IgD-negative memory B cell (primary cell): ENCODE measurements around the gene CES3. TPM values are rescaled to one million over a fixed set of nuclear protein-coding genes. Genes with fewer than 3 reads are reported as not detected.
"Not testable (repeated sequence)": the region's sequence is repeated elsewhere in the genome, so short reads cannot be mapped to it uniquely, and the experiment has no call there.

Experiments used
- H3K27ac Mint-ChIP-seq, 3 donors: one replicate each; pipeline ENCODE4 v1.8.0; 2020 to 2022; ENCODE audit warnings: mild to moderate bottlenecking in 3 of 3, mixed read lengths in 3 of 3, moderate library complexity in 1 of 3
- H3K27me3 Mint-ChIP-seq: one replicate; pipeline ENCODE4 v1.8.0; 2021; ENCODE audit warnings: mixed read lengths
- H3K36me3 Mint-ChIP-seq: one replicate; pipeline ENCODE4 v1.8.0; 2020; ENCODE audit warnings: mild to moderate bottlenecking, mixed read lengths
- H3K4me1 Mint-ChIP-seq, 3 donors: one replicate each; pipeline ENCODE4 v1.8.0; 2020 to 2022; ENCODE audit warnings: mixed read lengths in 3 of 3, mild to moderate bottlenecking in 1 of 3
- H3K4me3 Mint-ChIP-seq, 4 donors: one replicate each; pipeline ENCODE4 v1.8.0; 2020 to 2022; ENCODE audit warnings: mild to moderate bottlenecking in 4 of 4, mixed read lengths in 4 of 4, moderate library complexity in 3 of 4
- H3K9me3 Mint-ChIP-seq, 3 donors: one replicate each; pipeline ENCODE4 v1.8.0; 2020 to 2021; ENCODE audit warnings: mixed read lengths in 3 of 3, mild to moderate bottlenecking in 1 of 3
- polyA plus RNA-seq: library from polyadenylated mRNA; unstranded; fragments of 300-500 nt; fragmentation: Illumina TruSeq; gene quantifications from one replicate; pipeline ENCODE4 v1.2.3, GENCODE V29; 2021

Gene CES3
- polyA plus RNA-seq, 1 donor from 2014 or later, result 0.35 TPM

DNA sequence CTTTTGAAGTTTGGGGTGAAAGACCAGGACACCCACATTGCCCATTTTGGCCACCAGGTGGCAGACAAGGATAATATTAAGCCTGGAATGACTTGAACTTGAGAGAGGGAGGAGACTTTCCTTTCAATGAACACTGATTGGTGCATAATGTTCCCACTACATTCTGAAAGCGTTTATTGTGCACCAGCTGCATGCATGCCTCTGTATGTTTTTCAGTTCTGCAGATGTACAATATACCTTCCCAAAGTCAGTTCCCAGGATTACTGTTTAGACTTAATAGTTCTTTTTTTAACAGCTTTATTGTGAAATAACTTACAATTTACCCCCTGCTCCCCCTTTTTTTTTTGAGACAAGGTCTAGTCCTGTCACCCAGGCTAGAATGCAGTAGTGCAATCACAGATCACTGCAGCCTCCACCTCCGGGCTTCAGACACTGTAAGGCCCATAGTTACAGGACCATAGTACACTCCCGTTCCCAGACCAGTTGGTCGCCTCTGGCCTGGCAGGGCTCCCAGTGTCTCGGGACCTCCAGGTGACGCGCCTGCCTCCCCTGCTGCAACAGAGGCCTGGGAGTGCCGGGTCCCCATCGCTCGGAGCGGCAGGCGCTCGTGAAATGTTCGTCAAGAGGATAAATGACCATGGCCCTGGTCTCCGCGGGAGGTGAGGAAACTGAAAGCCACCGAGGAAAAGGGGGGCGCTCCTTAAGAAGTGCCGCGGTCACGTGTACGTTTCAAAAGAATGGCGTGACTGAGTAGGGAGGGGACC, 13.6 kb upstream of the CES3 start:
- peak overlapping the region; percentile 72 to 96 (median 84) for H3K4me3 Mint-ChIP-seq
- peak overlapping the region in 1 of 3 donors; percentile 8 for H3K27ac Mint-ChIP-seq
- H3K27me3 Mint-ChIP-seq, result peaks cover 38% of the 10 kb centered on the region

DNA sequence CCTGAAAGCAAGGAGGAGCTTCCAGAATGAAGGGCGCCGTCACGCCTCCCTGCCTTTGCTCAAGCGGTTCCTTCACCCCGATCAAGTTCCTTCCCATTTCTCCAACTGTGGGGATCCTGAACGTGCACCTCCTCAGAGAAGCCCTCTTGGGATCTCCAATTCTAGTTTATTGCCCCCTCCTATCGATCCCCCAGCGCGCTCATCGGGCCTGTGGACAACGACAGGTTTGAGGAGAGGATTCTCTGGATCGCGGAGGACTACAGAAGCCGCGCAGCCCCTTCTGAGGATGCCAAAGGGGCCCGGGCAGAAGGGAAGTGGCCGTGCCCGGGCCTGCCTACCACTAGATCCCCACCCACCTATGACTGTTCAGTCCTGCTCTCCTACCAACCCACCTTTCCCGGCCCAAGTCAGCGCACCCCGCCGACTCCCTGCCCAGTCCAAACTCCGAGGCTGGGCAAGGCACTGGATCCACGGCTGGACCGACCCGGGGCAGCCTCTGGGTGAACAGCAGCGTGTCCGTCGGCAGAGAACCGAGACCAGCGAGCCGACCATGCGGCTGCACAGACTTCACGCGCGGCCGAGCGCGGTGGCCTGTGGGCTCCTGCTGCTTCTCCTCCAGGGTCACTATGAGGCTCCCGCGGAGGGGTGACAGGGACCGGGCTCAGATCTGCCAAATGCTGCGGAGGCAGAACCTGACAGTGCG, 12.8 kb upstream of the CES3 start:
- H3K36me3 Mint-ChIP-seq, result peaks cover 1% of the 10 kb centered on the region
- H3K27me3 Mint-ChIP-seq, result peaks cover 38% of the 10 kb centered on the region
- peaks cover 0 to 7% (median 3%) of the 10 kb centered on the region in 3 donors for H3K9me3 Mint-ChIP-seq
- peaks cover 7 to 13% (median 12%) of the 10 kb centered on the region in 3 donors for H3K4me1 Mint-ChIP-seq
- H3K4me3 Mint-ChIP-seq, result peak overlapping the region; percentile 72 to 96 (median 84)
- no peak overlapping the region for H3K27ac Mint-ChIP-seq

More for the DNA sequence above, 13.6 kb upstream of the CES3 start:
- Mint-ChIP-seq H3K36me3 (peaks cover 1% of the 10 kb centered on the region), H3K4me1 (peaks cover 7 to 13% (median 12%) of the 10 kb centered on the region in 3 donors), H3K9me3 (peaks cover 0 to 7% (median 3%) of the 10 kb centered on the region in 3 donors)

DNA sequence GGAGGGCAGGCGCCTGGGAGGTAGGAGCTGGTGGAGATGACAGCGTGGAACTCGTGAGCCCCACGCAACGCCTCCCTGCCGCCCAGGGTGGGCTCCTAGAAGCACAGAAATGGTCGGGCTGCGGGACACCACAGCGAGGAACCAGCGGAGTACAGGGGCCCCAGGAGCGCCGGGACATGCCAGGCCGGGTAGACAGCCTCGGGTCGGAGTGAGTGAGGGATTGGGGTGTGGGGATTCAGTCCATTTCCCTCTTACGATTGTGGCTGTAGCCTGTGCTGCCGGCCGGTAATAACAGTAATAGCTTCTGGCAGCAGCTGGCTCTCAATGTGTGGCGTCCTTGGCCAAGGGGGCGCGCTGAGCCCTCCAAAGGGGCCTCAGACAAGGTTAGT, 12.2 kb upstream of the CES3 start:
- Mint-ChIP-seq H3K4me1 (peaks cover 8 to 13% (median 12%) of the 10 kb centered on the region in 3 donors), H3K9me3 (peaks cover 0 to 7% (median 3%) of the 10 kb centered on the region in 3 donors), H3K36me3 (peaks cover 1% of the 10 kb centered on the region), H3K27ac (peak overlapping the region in 1 of 3 donors; percentile 27), H3K4me3 (peak overlapping the region in 3 of 4 donors; percentile 0 to 83 (median 21)), H3K27me3 (peaks cover 39% of the 10 kb centered on the region)

DNA sequence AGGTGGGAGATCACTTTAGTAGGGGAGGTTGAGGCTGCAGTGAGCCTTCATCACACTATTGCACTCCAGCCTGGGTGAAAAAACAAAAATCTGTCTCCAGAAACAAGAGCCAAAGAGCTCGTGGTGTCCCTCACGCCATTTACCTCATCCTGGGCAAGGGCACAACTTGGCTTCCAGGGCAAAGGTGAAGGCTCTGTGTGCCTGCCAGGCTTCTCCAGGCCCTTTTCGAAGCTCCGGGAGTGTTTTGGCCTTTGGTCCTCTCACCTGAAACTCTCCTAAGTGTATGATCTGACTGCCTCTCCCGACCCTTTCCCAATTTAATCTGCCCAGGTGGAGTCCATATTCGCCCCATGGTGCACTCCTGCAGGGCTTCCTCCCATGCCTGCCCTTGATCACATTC, 11.6 kb upstream of the CES3 start:
- Mint-ChIP-seq H3K27me3 (peaks cover 42% of the 10 kb centered on the region), H3K36me3 (peaks cover 1% of the 10 kb centered on the region), H3K4me3 (peak overlapping the region in 1 of 4 donors; percentile 0), H3K4me1 (peaks cover 11 to 13% (median 12%) of the 10 kb centered on the region in 3 donors), H3K27ac (no peak overlapping the region), H3K9me3 (peaks cover 0 to 7% (median 3%) of the 10 kb centered on the region in 3 donors)

DNA sequence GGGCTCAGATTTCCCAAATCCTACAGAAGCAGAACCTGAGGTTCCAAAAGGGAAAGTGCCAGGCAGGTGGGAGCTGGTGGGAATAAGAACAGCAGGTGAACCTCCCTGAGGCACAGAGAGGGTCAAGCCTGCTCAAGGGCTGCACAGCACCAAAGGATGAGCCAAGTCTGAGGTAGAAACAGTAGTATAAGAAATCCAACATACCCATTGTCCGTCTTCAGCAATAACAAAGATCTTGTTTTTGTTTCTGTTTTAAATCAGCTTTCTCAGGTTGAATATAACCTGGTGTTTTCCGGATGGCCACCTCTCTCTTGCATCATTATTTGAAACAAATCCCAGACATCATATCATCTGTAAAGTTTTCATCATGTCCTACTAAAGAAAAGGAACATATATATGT, 10.6 kb upstream of the CES3 start:
- Mint-ChIP-seq H3K4me1 (peaks cover 11 to 13% (median 12%) of the 10 kb centered on the region in 3 donors), H3K36me3 (peaks cover 1% of the 10 kb centered on the region), H3K9me3 (peaks cover 0 to 7% (median 3%) of the 10 kb centered on the region in 3 donors), H3K4me3 (peak overlapping the region in 1 of 4 donors; percentile 31), H3K27ac (no peak overlapping the region), H3K27me3 (peaks cover 42% of the 10 kb centered on the region)

DNA sequence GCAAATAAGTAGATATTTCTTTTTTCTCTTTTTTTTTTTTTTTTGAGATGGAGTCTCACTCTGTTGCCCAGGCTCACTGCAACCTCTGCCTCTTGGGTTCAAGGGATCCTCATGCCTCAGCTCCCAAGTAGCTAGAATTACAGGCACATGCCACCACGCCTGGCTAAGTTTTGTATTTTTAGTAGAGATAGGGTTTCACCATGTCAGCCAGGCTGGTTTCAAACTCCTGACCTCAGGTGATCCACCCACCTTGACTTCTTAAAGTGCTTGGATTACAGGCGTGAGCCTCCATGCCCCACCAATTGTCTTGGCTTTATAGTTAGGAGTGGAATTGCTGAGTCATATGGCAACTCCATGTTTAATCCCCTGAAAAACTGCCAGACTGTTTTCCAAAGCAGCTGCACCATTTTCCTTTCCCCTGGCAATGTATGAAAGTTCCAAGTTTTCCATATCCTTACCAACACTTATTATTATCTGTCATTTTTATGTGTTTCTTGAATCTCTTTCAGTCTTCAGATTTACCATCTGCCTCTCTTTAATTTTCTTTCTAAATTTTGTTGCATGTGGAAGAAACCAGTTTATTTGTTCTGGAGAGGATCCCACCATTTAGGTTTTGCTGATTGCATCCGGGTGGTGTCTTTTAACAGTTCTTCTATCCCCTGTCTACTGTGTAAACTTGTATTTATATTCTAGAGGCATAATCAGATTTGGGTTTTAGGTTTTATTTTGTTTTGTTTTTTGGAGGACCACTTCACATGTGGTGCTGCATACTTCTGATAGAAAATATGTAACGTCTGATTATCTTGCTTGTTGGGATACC, 9.9 kb upstream of the CES3 start:
- H3K27me3 Mint-ChIP-seq, result peaks cover 42% of the 10 kb centered on the region
- no peak overlapping the region for H3K27ac Mint-ChIP-seq
- H3K4me1 Mint-ChIP-seq, result peaks cover 11 to 13% (median 12%) of the 10 kb centered on the region in 3 donors
- H3K36me3 Mint-ChIP-seq, result peaks cover 1% of the 10 kb centered on the region
- H3K4me3 Mint-ChIP-seq, result peak overlapping the region in 1 of 4 donors; percentile 16
- peaks cover 0 to 7% (median 3%) of the 10 kb centered on the region in 3 donors for H3K9me3 Mint-ChIP-seq

DNA sequence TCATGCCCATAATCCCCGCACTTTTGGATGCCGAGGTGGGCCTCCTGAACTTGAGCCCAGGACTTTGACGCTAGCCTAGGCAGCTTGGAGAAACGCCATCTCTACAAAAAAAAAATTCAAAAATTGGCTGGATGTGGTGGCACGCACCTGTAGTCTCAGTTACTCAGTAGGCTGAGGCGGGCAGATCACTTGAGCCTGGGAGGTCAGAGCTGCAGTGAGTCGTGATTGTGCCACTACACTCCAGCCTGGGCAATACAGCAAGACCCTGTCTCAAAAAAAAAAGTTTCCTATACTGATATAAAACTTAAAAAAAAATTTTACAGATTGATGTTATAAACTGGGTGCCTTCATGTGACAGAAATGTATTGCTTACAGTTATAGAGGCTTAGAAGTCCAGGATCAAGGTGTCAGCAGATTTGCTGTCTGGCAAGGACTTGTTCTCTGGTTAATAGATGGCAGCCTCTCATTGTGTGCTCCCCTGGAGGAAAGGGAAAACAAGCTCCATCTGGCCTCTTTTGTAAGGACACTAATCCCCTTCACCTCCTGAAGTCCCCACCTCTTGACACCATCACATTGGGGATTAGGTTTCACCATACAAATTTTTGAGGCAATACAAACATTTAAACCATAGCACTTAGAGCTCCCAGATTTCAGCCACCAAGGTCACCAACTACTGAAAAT, 8.5 kb upstream of the CES3 start:
- H3K4me1 Mint-ChIP-seq, result peaks cover 4 to 7% (median 6%) of the 10 kb centered on the region in 3 donors
- H3K36me3 Mint-ChIP-seq, result no peaks in the 10 kb centered on the region
- peaks cover 38% of the 10 kb centered on the region for H3K27me3 Mint-ChIP-seq
- no peak overlapping the region for H3K27ac Mint-ChIP-seq
- peaks cover 0 to 7% (median 3%) of the 10 kb centered on the region in 3 donors for H3K9me3 Mint-ChIP-seq
- no peak overlapping the region for H3K4me3 Mint-ChIP-seq

DNA sequence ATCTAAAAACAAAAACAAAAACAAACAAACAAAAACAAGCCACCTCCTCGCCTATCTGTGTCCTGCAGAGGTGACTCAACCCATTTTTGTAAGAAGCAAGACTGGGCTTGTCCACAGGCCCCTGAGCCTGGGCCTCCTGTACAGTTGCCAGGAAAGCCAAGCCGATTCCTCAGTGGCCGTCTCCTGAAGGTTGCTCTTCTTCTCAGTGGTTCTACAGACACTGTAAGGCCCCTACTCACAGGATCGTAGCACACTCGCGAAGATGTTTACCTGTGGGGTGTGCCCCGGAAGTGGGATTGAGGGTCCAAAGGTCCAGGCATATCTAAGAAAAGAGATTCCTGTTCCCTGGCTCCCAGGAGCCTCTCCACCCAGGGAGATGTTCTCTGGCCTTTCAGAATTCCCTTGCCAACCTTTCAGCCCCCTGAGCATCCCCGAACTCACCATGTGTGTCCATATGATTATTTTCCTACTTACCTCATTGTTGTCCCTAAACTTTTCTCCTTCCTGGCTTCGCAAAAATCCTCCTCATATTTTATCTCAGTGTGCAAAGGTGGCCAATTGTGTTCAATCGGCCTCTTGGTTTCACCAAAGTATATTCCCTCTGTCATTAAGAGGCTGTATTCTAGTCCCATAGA, 7.5 kb upstream of the CES3 start:
- peaks cover 30% of the 10 kb centered on the region for H3K27me3 Mint-ChIP-seq
- no peak overlapping the region for H3K27ac Mint-ChIP-seq
- H3K36me3 Mint-ChIP-seq, result no peaks in the 10 kb centered on the region
- peak overlapping the region in 1 of 4 donors; percentile 55 for H3K4me3 Mint-ChIP-seq
- peaks cover under 1 to 4% (median 4%) of the 10 kb centered on the region in 3 donors for H3K4me1 Mint-ChIP-seq
- peaks cover 0 to 7% (median 3%) of the 10 kb centered on the region in 3 donors for H3K9me3 Mint-ChIP-seq

DNA sequence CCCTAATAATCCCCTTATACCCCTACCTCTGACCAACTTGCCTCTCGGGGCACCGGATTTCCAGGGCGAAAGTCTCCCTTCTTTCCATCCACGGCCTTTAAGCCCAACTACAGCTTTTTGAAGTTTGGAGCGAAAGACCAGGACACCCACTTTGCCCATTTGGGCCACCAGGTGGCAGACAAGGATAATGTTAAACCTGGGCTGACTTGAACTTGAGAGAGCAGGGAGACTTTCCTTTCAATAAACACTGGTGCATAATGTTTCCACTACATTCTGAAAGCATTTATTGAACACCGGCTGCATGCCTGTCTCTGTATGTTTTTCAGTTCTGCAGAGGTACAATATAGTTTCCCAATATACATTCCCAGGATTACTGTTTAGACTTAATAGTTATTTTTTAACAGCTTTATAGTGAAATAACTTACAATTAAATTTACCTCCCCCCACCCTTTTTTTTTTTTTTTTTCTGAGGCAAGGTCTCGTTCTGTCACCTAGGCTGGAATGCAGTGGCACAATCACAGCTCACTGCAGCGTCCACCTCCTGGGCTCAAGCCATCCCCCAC, 6.9 kb upstream of the CES3 start:
- peaks cover 0 to 7% (median 4%) of the 10 kb centered on the region in 3 donors for H3K4me1 Mint-ChIP-seq
- peaks cover 3% of the 10 kb centered on the region for H3K36me3 Mint-ChIP-seq
- H3K9me3 Mint-ChIP-seq, result peaks cover 0 to 7% (median 3%) of the 10 kb centered on the region in 3 donors
- H3K27me3 Mint-ChIP-seq, result peaks cover 24% of the 10 kb centered on the region
- H3K4me3 Mint-ChIP-seq, result peak overlapping the region in 1 of 4 donors; percentile 55
- H3K27ac Mint-ChIP-seq, result no peak overlapping the region

DNA sequence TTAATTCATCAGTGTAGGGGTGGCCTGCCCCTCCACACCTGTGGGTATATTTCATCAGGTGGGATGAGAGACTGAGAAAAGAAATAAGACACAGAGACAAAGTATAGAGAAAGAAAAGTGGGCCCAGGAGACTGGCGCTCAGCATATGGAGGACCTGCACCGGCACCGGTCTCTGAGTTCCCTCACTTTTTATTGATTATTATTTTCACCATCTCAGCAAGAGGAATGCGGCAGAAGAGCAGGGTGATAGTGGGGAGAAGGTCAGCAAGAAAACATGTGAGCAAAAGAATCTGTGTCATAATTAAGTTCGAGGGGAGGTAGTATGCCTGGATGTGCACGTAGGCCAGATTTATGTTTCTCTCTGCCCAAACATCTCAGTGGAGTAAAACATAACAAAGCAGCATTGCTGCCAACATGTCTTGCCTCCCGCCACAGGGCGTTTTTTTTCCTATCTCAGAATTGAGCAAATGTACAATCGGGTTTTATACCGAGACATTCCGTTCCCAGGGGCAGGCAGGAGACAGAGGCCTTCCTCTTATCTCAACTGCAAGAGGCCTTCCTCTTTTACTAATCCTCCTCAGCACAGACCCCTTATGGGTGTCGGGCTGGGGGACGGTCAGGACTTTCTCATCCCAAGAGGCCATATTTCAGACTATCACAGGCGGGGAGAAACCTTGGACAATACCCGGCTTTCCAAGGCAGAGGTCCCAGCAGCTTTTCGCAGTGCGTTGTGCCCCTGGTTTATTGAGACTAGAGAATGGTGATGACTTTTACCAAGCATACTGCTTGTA, 5.5 kb upstream of the CES3 start:
- not testable (repeated sequence) for H3K36me3 Mint-ChIP-seq, H3K9me3 Mint-ChIP-seq, H3K4me1 Mint-ChIP-seq, H3K27ac Mint-ChIP-seq, H3K4me3 Mint-ChIP-seq
- H3K27me3 Mint-ChIP-seq, result peaks cover 14% of the 10 kb centered on the region

DNA sequence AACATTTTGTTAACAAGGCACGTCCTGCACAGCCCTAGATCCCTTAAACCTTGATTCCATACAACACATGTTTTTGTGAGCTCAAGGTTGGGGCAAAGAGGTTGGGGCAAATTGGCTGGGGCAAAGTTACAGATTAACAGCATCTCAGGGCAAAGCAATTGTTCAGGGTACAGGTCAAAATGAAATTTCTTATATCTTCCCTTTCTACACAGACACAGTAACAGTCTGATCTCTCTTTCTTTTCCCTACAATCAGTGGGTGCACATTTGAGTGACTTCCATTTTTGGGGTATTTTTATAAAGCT, 5.0 kb upstream of the CES3 start:
- H3K9me3 Mint-ChIP-seq, H3K27ac Mint-ChIP-seq, H3K36me3 Mint-ChIP-seq, H3K4me1 Mint-ChIP-seq, H3K4me3 Mint-ChIP-seq: not testable (repeated sequence)
- H3K27me3 Mint-ChIP-seq, result peaks cover 12% of the 10 kb centered on the region

DNA sequence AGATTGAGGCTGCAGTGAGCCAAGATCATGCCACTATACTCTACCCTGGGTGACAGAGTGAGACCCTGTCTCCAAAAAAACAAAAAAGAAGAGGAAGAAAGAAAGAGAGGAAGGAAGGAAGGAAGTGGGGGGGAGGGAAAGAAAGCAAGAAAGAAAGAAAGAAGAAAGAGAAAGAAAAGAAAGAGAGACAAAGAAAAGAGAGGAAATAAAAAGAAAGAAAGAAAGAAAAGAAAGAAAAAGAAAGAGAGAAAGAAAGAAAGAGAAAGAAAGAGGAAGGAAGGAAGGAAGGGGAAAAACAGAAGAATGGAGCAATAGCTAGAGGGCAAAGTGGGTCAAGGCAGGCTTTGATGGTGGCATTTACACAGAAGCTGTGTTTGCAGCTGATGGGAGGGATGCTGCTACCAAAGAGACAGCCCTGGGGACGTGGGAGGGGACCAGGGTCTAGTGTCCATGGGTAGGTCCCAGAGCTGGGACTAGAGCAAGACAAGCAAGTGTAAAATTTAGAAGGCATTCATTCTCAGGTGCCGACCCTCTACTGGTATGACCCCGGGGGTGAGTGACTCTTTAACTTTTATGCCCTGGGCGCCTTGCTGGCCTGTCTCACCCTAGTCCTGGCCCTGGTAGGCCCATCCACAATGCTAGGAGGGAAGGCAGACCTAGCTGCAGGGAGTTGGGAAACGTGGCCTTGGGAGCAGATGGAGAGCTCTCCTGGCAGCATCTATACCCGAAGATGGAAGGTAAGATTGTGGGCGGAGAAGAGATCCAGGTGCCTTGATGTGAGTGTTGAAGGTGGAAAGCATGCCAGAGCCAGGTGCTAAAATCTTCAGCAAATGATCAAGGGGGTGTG, 2.0 kb upstream of the CES3 start:
- Mint-ChIP-seq H3K9me3 (no peaks in the 10 kb centered on the region), H3K36me3 (peaks cover 3% of the 10 kb centered on the region), H3K27ac (no peak overlapping the region), H3K27me3 (no peaks in the 10 kb centered on the region), H3K4me1 (peaks cover 5 to 11% (median 9%) of the 10 kb centered on the region in 3 donors), H3K4me3 (peak overlapping the region in 1 of 4 donors; percentile 47)
